Activated effector memory CD4-positive, alpha-beta T cell treated with Interleukin-2 at 50 U/mL for 16 hours (primary cell): Measurements from ENCODE around the gene SLITRK6.
"Not testable (repeated sequence)": the region's sequence is repeated elsewhere in the genome, so short reads cannot be mapped to it uniquely, and the experiment has no call there.

Experiments used
- DNase-seq: peaks from one replicate; pipeline ENCODE4 v3.0.0-alpha.2; 2020

Gene SLITRK6, protein sequence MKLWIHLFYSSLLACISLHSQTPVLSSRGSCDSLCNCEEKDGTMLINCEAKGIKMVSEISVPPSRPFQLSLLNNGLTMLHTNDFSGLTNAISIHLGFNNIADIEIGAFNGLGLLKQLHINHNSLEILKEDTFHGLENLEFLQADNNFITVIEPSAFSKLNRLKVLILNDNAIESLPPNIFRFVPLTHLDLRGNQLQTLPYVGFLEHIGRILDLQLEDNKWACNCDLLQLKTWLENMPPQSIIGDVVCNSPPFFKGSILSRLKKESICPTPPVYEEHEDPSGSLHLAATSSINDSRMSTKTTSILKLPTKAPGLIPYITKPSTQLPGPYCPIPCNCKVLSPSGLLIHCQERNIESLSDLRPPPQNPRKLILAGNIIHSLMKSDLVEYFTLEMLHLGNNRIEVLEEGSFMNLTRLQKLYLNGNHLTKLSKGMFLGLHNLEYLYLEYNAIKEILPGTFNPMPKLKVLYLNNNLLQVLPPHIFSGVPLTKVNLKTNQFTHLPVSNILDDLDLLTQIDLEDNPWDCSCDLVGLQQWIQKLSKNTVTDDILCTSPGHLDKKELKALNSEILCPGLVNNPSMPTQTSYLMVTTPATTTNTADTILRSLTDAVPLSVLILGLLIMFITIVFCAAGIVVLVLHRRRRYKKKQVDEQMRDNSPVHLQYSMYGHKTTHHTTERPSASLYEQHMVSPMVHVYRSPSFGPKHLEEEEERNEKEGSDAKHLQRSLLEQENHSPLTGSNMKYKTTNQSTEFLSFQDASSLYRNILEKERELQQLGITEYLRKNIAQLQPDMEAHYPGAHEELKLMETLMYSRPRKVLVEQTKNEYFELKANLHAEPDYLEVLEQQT

GRCh38 chr13:85799097-85799582 lies at the start of gene SLITRK6:
TSS of gene SLITRK6 (minus strand) at chr13:85799419. CDS start at chr13:85796508, 2,911 bp downstream.
- DNase-seq: no peak

GRCh38 chr13:85847012-85847411 lies 47.8 kb upstream of the SLITRK6 start:
- DNase-seq: no peak

DNA sequence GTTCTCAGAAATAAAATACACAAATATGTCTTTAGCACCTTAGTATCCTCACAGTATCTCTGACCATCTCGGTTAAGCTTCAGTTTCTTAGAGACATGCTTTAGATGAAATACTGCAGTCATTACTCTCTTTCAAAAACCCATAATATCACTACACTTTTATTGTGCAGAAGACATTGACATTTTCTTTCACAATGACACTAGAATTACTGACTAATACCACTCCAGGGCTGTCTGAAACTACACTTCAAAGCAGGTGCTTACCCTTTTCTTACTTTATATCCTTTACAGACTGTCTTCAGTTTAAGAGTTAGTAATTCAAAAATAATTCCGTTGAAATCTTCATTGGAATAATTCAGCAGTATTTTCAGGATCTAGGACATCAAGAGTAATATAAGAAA lies 42.2 kb upstream of the SLITRK6 start:
- no peak for DNase-seq

DNA sequence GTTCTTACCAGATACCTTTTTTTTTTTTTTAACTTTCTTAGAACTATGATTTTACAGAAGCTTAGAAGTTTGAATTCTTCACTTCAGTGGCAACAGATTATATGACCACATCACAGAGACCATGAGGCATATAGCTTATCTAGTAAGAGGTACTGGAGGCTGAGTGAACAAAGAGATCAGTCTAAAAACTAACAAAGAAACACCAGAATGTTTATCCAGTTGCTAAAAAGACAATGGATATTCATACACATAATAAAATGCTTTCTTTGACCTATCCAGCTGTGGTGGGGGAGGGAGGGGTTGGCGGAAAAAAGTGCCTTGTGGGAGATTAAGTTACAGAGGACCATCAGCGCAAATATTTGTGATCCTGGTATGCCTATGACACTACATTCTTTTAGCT lies 34.7 kb upstream of the SLITRK6 start:
- DNase-seq: no peak

GRCh38 chr13:85828094-85828684 lies 29.0 kb upstream of the SLITRK6 start:
- DNase-seq: no peak

- no peak for DNase-seq
These were observed 26.2 kb upstream of the SLITRK6 start for GRCh38 chr13:85825454-85825853.

- DNase-seq: no peak
These were observed 24.6 kb upstream of the SLITRK6 start for GRCh38 chr13:85823832-85824231.

- DNase-seq: no peak
These were observed 20.3 kb upstream of the SLITRK6 start for GRCh38 chr13:85819513-85819912.

DNA sequence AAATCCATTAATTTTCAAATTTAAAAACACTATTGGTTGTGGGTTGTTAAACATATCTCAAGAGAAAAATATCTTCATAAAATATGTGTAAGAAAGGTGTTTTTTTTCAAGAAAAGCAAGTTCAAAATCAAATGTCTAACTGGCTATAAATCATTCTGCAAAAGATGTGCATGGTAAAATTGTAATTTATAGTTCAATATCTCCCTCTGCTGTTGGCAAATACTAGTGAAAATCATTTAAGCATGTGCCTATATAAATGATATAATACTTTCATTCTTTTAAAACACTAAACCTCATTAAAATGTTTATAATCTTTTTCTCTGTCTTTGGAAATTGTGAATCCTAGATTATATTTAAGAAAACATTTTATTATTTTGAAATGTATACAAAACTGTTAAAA lies 17.2 kb upstream of the SLITRK6 start:
- DNase-seq: no peak

- DNase-seq: no peak
These were observed 13.1 kb upstream of the SLITRK6 start for GRCh38 chr13:85812282-85812681.

GRCh38 chr13:85808811-85809210 lies 9.6 kb upstream of the SLITRK6 start:
- DNase-seq: no peak

DNA sequence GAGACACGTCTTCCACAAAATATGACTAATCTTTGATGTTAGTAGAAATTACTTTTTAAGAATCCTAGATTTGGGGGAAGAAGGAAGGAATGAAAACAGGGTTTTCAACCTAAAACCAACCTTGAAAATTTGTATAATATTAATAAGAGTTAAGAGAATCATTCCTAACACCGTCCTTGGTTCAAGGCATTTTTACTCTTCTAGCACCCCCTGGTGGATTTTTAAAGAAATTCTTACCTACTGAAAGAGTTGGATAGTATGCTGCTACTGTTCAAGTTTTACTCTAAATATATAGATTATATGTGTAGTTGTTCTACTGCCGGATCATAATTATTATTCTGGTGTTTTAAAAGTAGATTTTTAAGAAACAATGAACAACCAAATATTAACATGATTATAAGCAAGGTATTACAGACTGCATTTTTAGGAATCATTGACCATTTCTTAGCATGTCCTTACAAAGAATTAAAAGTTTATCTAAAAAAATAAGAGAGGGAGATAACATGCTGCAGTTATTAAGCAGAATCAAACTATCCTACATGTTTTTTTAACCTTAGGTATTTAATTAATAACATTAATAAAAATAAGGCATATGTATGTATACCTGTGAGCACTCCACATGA lies 7.4 kb upstream of the SLITRK6 start:
- DNase-seq: no peak

DNA sequence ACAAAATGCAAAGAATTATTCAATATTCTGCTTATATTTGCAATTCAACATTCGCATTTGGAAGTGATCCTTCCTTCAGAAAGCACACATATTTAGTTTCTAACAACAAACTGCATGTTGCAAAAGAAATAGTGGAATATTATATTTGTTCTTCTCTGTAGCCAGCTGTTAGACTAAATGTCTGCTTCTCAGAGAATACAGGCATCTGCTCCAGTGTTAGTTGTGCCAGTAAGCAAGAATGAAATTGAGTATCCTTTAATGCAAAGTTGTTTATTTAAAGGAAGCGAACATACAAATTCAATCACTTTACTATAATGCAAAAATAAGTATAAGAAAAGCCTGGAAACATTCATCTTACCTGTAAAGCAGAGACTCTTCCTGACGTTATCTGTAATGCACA lies 663 bp downstream of the SLITRK6 start:
- no peak for DNase-seq

DNA sequence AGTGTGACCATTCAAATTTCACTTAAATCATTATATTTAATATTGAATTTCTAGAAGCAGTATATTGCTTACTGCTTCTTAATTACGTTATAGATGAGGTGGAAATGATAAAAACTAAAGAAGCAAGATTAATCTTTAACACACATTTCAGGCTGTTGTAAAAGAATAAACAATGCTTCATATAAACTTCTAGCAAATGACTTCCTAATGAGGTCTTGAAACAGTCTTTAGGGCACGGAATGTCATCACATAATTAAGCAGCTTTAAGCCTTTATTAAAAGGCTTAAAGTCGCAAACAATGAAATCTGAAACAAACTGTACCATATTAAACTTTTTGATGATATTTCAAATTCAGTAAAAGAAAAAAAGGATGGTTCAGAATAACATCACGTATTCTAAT lies 1.9 kb downstream of the SLITRK6 start:
- no peak for DNase-seq

GRCh38 chr13:85785205-85785604 lies 14.0 kb downstream of the SLITRK6 start:
- no peak for DNase-seq

- no peak for DNase-seq
These were observed 26.9 kb downstream of the SLITRK6 start for GRCh38 chr13:85772367-85772766.

GRCh38 chr13:85771856-85772255 lies 27.4 kb downstream of the SLITRK6 start:
- no peak for DNase-seq

DNA sequence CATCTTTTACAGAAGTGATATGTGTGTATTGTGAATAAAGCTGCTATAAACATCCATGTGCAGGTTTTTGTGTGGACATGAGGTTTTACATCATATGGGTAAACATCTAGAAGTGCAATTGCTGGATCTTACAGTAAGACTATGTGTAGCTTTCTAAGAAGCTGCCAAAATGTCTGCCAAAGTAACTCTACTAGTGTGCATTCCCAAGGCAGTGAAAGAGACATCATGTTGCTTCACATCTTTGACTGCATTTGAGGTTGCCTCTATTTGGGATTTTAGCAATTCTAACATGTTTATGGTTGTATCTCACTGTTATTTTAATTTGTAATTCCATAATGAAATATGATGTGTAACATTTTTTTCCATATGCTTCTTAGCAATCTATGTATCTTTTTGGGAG lies 30.3 kb downstream of the SLITRK6 start:
- DNase-seq: no peak

- no peak for DNase-seq
These were observed 44.1 kb downstream of the SLITRK6 start for GRCh38 chr13:85755123-85755522.

DNA sequence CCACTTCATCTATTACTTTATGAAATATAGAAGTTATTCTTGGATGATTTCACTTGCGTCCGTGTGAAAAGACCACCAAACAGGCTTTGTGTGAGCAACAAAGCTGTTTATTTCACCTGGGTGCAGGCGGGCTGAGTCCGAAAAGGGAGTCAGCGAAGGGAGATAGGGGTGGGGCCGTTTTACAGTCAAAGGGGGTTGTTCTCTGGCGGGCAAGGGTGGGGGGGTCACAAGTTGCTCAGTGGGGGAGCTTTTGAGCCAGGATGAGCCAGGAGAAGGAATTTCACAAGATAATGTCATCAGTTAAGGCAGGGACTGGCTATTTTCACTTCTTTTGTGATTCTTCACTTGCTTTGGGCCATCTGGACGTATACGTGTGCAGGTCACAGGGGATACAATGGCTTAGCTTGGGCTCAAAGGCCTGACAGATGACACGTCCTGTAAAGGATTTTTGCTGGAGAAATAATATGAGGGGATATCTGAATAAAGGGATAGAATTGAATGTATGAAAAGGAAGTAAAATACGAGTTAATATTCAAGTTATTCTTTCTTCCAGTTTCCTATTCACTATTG lies 55.9 kb downstream of the SLITRK6 start:
- DNase-seq: not testable (repeated sequence)
